Measurements from ENCODE around the gene PPM1H.

- TF ChIP-seq ZNF473 (tag by site-specific recombination; IDR thresholded peaks at IDR 0.05): no peak
- no peak for TF ChIP-seq TSHZ1 (tag by site-specific recombination; IDR thresholded peaks at IDR 0.05; ENCODE audit: borderline replicate concordance)
- TF ChIP-seq CTCF (tag by site-specific recombination; IDR thresholded peaks at IDR 0.05): no peak
- TF ChIP-seq ZNF112 (tag by site-specific recombination; IDR thresholded peaks at IDR 0.05): no peak
Measured at GRCh38 chr12:62613081-62613480, 321.9 kb downstream of the PPM1H start.
